ENCODE data around the gene ITGB1BP1. TPM values are rescaled to one million over a fixed set of nuclear protein-coding genes. Genes with fewer than 3 reads are reported as not detected.

ITGB1BP1 gene
- total RNA-seq, result 10 to 100 TPM; 24.0 to 54.9 (median 51.0) TPM
- 10 to 100 TPM; 66.7 to 79.4 (median 76.0) TPM for polyA plus RNA-seq
- long read RNA-seq, donor 1, transcript ITGB1BP1-202 (7 exons, 1,963 nt), result major isoform, 17 of 27 reads
- long read RNA-seq, donor 1, partial matches to known transcripts, result 6 of 27 reads
- long read RNA-seq, donor 1, other reads (novel, unspliced or antisense), result 0 of 27 reads
- long read RNA-seq, donor 2, partial matches to known transcripts, result 0 of 2 reads
- long read RNA-seq, donor 2, other reads (novel, unspliced or antisense), result 0 of 2 reads

DNA sequence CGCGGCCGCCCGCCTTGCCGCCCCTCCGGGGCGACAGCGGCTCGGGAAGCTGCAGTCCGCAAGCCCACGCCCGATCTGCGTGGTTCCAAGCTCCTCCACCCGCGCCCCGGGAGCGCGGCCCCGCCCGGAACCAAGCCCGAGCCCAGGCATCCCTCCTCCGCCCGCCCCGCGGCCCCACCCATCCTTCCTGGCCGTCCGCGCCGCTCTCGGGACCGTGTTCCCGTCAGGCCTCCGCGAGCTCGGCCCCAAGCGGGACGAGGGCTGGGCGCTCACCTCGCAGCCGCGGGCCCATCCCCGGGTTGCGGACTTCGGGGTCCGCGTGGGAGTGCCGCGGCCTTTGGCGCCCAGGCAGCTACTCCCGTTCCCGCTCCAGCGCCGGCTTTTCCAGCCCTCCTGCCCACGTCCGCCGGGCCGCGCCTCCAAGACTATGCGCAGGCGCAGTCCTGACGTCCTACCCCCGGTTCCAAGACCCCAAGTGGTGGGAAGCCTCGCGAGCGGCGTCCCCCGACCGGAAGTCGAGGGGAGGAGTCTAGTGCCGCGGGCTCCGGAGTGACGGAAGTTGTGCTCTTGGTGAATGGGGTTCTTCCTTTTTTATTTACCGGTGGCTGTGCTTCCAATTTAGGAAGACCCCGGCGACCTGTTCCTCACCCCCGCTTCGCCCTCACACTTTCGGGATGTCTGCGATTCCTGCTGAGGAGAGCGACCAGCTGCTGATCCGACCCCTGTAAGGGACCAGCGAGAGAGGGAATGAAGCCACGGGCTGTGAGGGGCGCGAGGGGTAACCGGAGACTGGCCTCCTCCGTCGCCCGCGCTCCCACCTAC, at the start of gene ITGB1BP1, which contains the start of gene CPSF3:
Gene ITGB1BP1 (minus strand): TSS at position 429 of the 822 bp plus-strand sequence. CDS start 4,831 bp downstream, outside the sequence.
Gene CPSF3 (plus strand): TSS at position 555 of the 822 bp plus-strand sequence. CDS start 120 bp downstream, at position 675.
- TF ChIP-seq POLR2AphosphoS5 (IDR thresholded peaks at IDR 0.05), result peak; percentile 90 to 93 (median 92)
- TF ChIP-seq CTCF (IDR thresholded peaks at IDR 0.05 in 8 of 11, conservative IDR thresholded peaks at IDR 0.05 in 3 of 11), result peak in 5 of 11 experiments; percentile 20 to 53 (median 39)
- TF ChIP-seq POLR2A (IDR thresholded peaks at IDR 0.05), result peak in 1 of 3 donors; percentile 24
- Histone ChIP-seq H3K9me3 (no peaks in the 10 kb centered on the region), H3K27ac (peak within 1 kb of the TSS; percentile 69 to 96 (median 92)), H3K27me3 (replicated peaks in 1 of 7) (no peaks in the 10 kb centered on the region), H3K36me3 (peaks cover 0 to 5% (median under 1%) of the 10 kb centered on the region in 6 donors), H3K4me3 (peak within 1 kb of the TSS; percentile 67 to 97 (median 88)), H3K4me1 (peaks cover 18 to 67% (median 38%) of the 10 kb centered on the region in 6 donors)
- intact Hi-C loops (cut with DNase I; ENCODE audit: low total_unique reads), result no loop called here
- 1% methylated on average over 38 to 91 of the region's 91 CpGs for WGBS, 5 donors
- DNase-seq, result peak; percentile 98

DNA sequence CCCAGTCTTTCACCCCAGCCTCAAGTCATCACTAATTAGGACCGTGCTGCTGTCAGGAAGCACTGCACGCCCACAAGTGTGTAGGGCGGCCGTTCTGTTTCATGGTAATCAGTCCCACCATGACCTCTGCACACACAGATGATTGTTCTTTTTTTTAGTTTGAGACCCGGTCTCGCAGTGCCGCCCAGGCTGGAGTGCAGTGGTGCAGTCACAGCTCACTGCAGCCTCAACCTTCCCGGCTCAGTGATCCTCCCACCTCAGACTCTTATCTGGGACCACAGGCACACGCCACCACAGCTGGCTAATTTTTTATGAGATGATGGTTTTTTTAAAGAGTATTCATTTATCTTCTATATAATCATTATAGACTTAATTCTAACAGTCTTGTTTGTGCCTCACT, 49.2 kb upstream of the ITGB1BP1 start:
- H3K27ac ChIP-seq, result no peak overlapping the region
- 74 to 89% (median 77%) methylated on average over 9 of the region's 9 CpGs for WGBS, 5 donors
- no peaks in the 10 kb centered on the region for H3K27me3 ChIP-seq (replicated peaks in 1 of 7)
- peaks cover 3 to 65% (median 10%) of the 10 kb centered on the region in 6 donors for H3K36me3 ChIP-seq
- H3K4me1 ChIP-seq, result peaks cover 10 to 42% (median 30%) of the 10 kb centered on the region in 6 donors
- TF ChIP-seq POLR2A (IDR thresholded peaks at IDR 0.05), result no peak
- TF ChIP-seq CTCF (IDR thresholded peaks at IDR 0.05 in 8 of 11, conservative IDR thresholded peaks at IDR 0.05 in 3 of 11), result no peak
- no peak for TF ChIP-seq POLR2AphosphoS5 (IDR thresholded peaks at IDR 0.05)
- H3K4me3 ChIP-seq, result no peak overlapping the region
- intact Hi-C loops (cut with DNase I; ENCODE audit: low total_unique reads), result no loop called here
- H3K9me3 ChIP-seq, result no peaks in the 10 kb centered on the region
- no peak for DNase-seq

GRCh38 chr2:9471206-9471605, 47.9 kb upstream of the ITGB1BP1 start:
- intact Hi-C loops (cut with DNase I; ENCODE audit: low total_unique reads), result no loop called here
- Histone ChIP-seq H3K4me3 (no peak overlapping the region), H3K27ac (no peak overlapping the region), H3K4me1 (peaks cover 9 to 29% (median 22%) of the 10 kb centered on the region in 6 donors), H3K9me3 (no peaks in the 10 kb centered on the region), H3K36me3 (peaks cover 3 to 62% (median 11%) of the 10 kb centered on the region in 6 donors), H3K27me3 (replicated peaks in 1 of 7) (no peaks in the 10 kb centered on the region)
- 93 to 95% (median 95%) methylated on average over 5 of the region's 5 CpGs for WGBS, 5 donors
- DNase-seq, result no peak
- TF ChIP-seq CTCF (IDR thresholded peaks at IDR 0.05 in 8 of 11, conservative IDR thresholded peaks at IDR 0.05 in 3 of 11) (no peak), POLR2A (IDR thresholded peaks at IDR 0.05) (no peak), POLR2AphosphoS5 (IDR thresholded peaks at IDR 0.05) (no peak)

Data from spleen (tissue), 13 donors.